Measurements from ENCODE around the gene LRFN2.

Gene LRFN2

GRCh38 chr6:40395698-40396076 lies 191.5 kb downstream of the LRFN2 start:
- no peak for FAIRE-seq

- FAIRE-seq = no peak
These were observed 192.0 kb downstream of the LRFN2 start for GRCh38 chr6:40395066-40395697.

- no peak for FAIRE-seq
These were observed 192.8 kb downstream of the LRFN2 start for GRCh38 chr6:40394381-40394780.

GRCh38 chr6:40393641-40394040 lies 193.5 kb downstream of the LRFN2 start:
- no peak for FAIRE-seq

- FAIRE-seq = no peak
These were observed 194.6 kb downstream of the LRFN2 start for GRCh38 chr6:40392589-40392988.

GRCh38 chr6:40391851-40392517 lies 195.2 kb downstream of the LRFN2 start:
- no peak for FAIRE-seq

- no peak for FAIRE-seq
These were observed 196.1 kb downstream of the LRFN2 start for GRCh38 chr6:40391086-40391485.

GRCh38 chr6:40390144-40390800 lies 196.9 kb downstream of the LRFN2 start:
- FAIRE-seq = no peak

GRCh38 chr6:40389254-40389653 lies 197.9 kb downstream of the LRFN2 start:
- no peak for FAIRE-seq

GRCh38 chr6:40387871-40388264 lies 199.3 kb downstream of the LRFN2 start:
- no peak for FAIRE-seq

- no peak for FAIRE-seq
These were observed 199.9 kb downstream of the LRFN2 start for GRCh38 chr6:40387127-40387870.

- FAIRE-seq = no peak
These were observed 201.0 kb downstream of the LRFN2 start for GRCh38 chr6:40386200-40386599.

- FAIRE-seq = no peak
These were observed 203.6 kb downstream of the LRFN2 start for GRCh38 chr6:40383348-40384115.

- no peak for FAIRE-seq
These were observed 206.9 kb downstream of the LRFN2 start for GRCh38 chr6:40380271-40380670.

GRCh38 chr6:40379811-40380210 lies 207.4 kb downstream of the LRFN2 start:
- no peak for FAIRE-seq

- FAIRE-seq = no peak
These were observed 208.5 kb downstream of the LRFN2 start for GRCh38 chr6:40378725-40379074.

GRCh38 chr6:40378071-40378724 lies 209.0 kb downstream of the LRFN2 start:
- no peak for FAIRE-seq

GRCh38 chr6:40377173-40377806 lies 209.9 kb downstream of the LRFN2 start:
- FAIRE-seq = no peak

- no peak for FAIRE-seq
These were observed 211.0 kb downstream of the LRFN2 start for GRCh38 chr6:40376113-40376650.

GRCh38 chr6:40373267-40373666 lies 213.9 kb downstream of the LRFN2 start:
- FAIRE-seq = no peak

GRCh38 chr6:40371621-40372020 lies 215.5 kb downstream of the LRFN2 start:
- FAIRE-seq = no peak

- FAIRE-seq = no peak
These were observed 216.1 kb downstream of the LRFN2 start for GRCh38 chr6:40371095-40371494.

All from TTC549 (cell line).